Aorta (tissue), 5 donors: Measurements from ENCODE around the gene HES2. TPM values are rescaled to one million over a fixed set of nuclear protein-coding genes. Genes with fewer than 3 reads are reported as not detected.
"Not testable (repeated sequence)": the region's sequence is repeated elsewhere in the genome, so short reads cannot be mapped to it uniquely, and the experiment has no call there.

Experiments used
- ATAC-seq: fragments of 200-7000 bp; cut with Tn5 transposase; one replicate; pipeline ENCODE4 v1.9.1; 2022; ENCODE audit warnings: moderate library complexity; ENCODE audit not compliant: low FRiP score
- DNase-seq, 2 donors: peaks; one replicate each; pipeline ENCODE4 v3.0.0-alpha.2; 2020
- H3K27ac ChIP-seq, 2 donors: one replicate each; pipeline ENCODE4 v1.5.1; 2013; ENCODE audit warnings: low read length in 2 of 2, mild to moderate bottlenecking in 2 of 2, moderate library complexity in 2 of 2, control low read depth in 1 of 2, inconsistent platforms in 1 of 2, low read depth in 1 of 2
- H3K27me3 ChIP-seq, 2 donors: one replicate each; pipeline ENCODE4 v1.6.1; 2013; ENCODE audit warnings: control low read depth in 1 of 2, low read length in 1 of 2, mild to moderate bottlenecking in 1 of 2, moderate library complexity in 1 of 2; ENCODE audit not compliant: insufficient read depth in 2 of 2, control insufficient read depth in 1 of 2
- H3K36me3 ChIP-seq, 2 donors: one replicate each; pipeline ENCODE4 v1.6.1; 2013; ENCODE audit warnings: control low read depth in 1 of 2, low read length in 1 of 2, mild to moderate bottlenecking in 1 of 2; ENCODE audit not compliant: insufficient read depth in 2 of 2, control insufficient read depth in 1 of 2
- H3K4me1 ChIP-seq, 2 donors: one replicate each; pipeline ENCODE4 v1.6.1; 2013; ENCODE audit warnings: low read length in 2 of 2, control low read depth in 1 of 2, mild to moderate bottlenecking in 1 of 2, moderate library complexity in 1 of 2; ENCODE audit not compliant: insufficient read depth in 2 of 2, control insufficient read depth in 1 of 2
- H3K4me3 ChIP-seq, 2 donors: one replicate each; pipeline ENCODE4 v1.5.1; 2013; ENCODE audit warnings: low read length in 2 of 2, control low read depth in 1 of 2, mild to moderate bottlenecking in 1 of 2
- H3K9me3 ChIP-seq: one replicate; pipeline ENCODE4 v1.6.1; 2013; ENCODE audit warnings: mild to moderate bottlenecking, low read length; ENCODE audit not compliant: control insufficient read depth
- WGBS, 2 donors: extraction: QIAGEN DNeasy Blood & Tissue Kit; methylation state at CpG; one replicate each; pipeline ENCODE4 v1.1.7; 2013; 5-methylcytosine and 5-hydroxymethylcytosine counted together
- intact Hi-C, 2 donors: fragments of 100-400 bp; cut with DNase I; formaldehyde crosslinking; loops; one replicate each; pipeline versions ENCODE4 v1.14.2 to v1.15.0; 2022
- polyA plus RNA-seq, 2 donors: library from polyadenylated mRNA; stranded (reverse); fragments of 200-250 nt; gene quantifications; one replicate each; pipeline ENCODE4 v1.2.3, GENCODE V29; 2013
- total RNA-seq, 2 donors: library from RNA; stranded (reverse); fragmentation: NEBNext Ultra II Directional; extraction: Animal tissue kit (Norgen Biotek cat#: 25700); gene quantifications; one replicate each; pipeline ENCODE4 v1.2.1, GENCODE V29; 2021
- donor health status: healthy with polysubstance abuse.
- donor health status: Bipolar disorder and iron deficiency.
- donor health status: DM: no; HTN: no; CAD: no.
- donor health status: DM: no; HTN: no; CAD: no.
- donor health status: DM: yes; HTN: yes; CAD: no.

HES2 gene
- total and polyA plus RNA-seq, 4 donors: 0.49 to 1.4 TPM; not detected in 2

- H3K9me3 ChIP-seq, ATAC-seq, H3K4me3 ChIP-seq, DNase-seq, intact Hi-C loops, H3K4me1 ChIP-seq, H3K27me3 ChIP-seq, H3K36me3 ChIP-seq, H3K27ac ChIP-seq: not testable (repeated sequence)
- 33 to 39% methylated on average over 19 of the region's 19 CpGs for WGBS, 2 donors
These were observed 10.1 kb upstream of the HES2 start for GRCh38 chr1:6429660-6430411.

- H3K27ac ChIP-seq, DNase-seq, H3K4me3 ChIP-seq, H3K4me1 ChIP-seq, H3K9me3 ChIP-seq, intact Hi-C loops, H3K27me3 ChIP-seq, H3K36me3 ChIP-seq, ATAC-seq: not testable (repeated sequence)
- 83 to 89% methylated on average over 3 to 6 of the region's 6 CpGs for WGBS, 2 donors
These were observed 8.7 kb upstream of the HES2 start for GRCh38 chr1:6428453-6428852.

GRCh38 chr1:6427441-6428390 lies 8.0 kb upstream of the HES2 start:
- Histone ChIP-seq H3K36me3 (no peaks in the 10 kb centered on the region), H3K27me3 (peaks cover 0 to 2% of the 10 kb centered on the region in 2 donors), H3K4me3 (no peak overlapping the region), H3K4me1 (no peaks in the 10 kb centered on the region), H3K9me3 (no peaks in the 10 kb centered on the region), H3K27ac (no peak overlapping the region)
- WGBS, 2 donors: 85% methylated on average over 23 to 26 of the region's 26 CpGs
- DNase-seq: no peak
- intact Hi-C loops: no loop called here
- ATAC-seq: no peak

- no peak overlapping the region for H3K4me3 ChIP-seq
- ATAC-seq: no peak
- intact Hi-C loops: no loop called here
- no peak for DNase-seq
- H3K4me1 ChIP-seq: no peaks in the 10 kb centered on the region
- H3K36me3 ChIP-seq: no peaks in the 10 kb centered on the region
- no peaks in the 10 kb centered on the region for H3K9me3 ChIP-seq
- H3K27ac ChIP-seq: no peak overlapping the region
- H3K27me3 ChIP-seq: peaks cover 0 to 2% of the 10 kb centered on the region in 2 donors
- WGBS, 2 donors: 85 to 89% methylated on average over 10 of the region's 10 CpGs
These were observed 7.2 kb upstream of the HES2 start for GRCh38 chr1:6426972-6427350.

- no peaks in the 10 kb centered on the region for H3K36me3 ChIP-seq
- no peak overlapping the region for H3K4me3 ChIP-seq
- WGBS, 2 donors: 86 to 95% methylated on average over 9 of the region's 9 CpGs
- intact Hi-C loops: no loop called here
- DNase-seq (no peak), ATAC-seq (no peak)
- H3K27ac ChIP-seq: no peak overlapping the region
- peaks cover 0 to 2% of the 10 kb centered on the region in 2 donors for H3K27me3 ChIP-seq
- no peaks in the 10 kb centered on the region for H3K4me1 ChIP-seq
- no peaks in the 10 kb centered on the region for H3K9me3 ChIP-seq
These were observed 6.7 kb upstream of the HES2 start for GRCh38 chr1:6426277-6426971.

GRCh38 chr1:6425658-6426057 lies 5.9 kb upstream of the HES2 start:
- Histone ChIP-seq H3K4me3 (no peak overlapping the region), H3K36me3 (no peaks in the 10 kb centered on the region), H3K9me3 (no peaks in the 10 kb centered on the region), H3K27me3 (peaks cover 0 to 2% of the 10 kb centered on the region in 2 donors), H3K4me1 (no peaks in the 10 kb centered on the region), H3K27ac (no peak overlapping the region)
- DNase-seq (no peak), ATAC-seq (no peak)
- WGBS, 2 donors: 81 to 85% methylated on average over 6 of the region's 6 CpGs
- intact Hi-C loops: no loop called here

- H3K4me3 ChIP-seq: no peak within 1 kb of the TSS
- WGBS, 2 donors: 7 to 9% methylated on average over 57 to 99 of the region's 99 CpGs
These were observed 5.2 kb upstream of the HES2 start, which contains the start of gene ESPN for GRCh38 chr1:6424619-6425593. Gene ESPN, plus strand, starts transcription at chr1:6424776. Its CDS starts 180 bp downstream, at chr1:6424956.

More at GRCh38 chr1:6424619-6425593, 5.2 kb upstream of the HES2 start, which contains the start of gene ESPN:
- Histone ChIP-seq H3K4me1 (no peaks in the 10 kb centered on the region), H3K36me3 (no peaks in the 10 kb centered on the region), H3K27me3 (peaks cover 0 to 2% of the 10 kb centered on the region in 2 donors), H3K27ac (no peak within 1 kb of the TSS), H3K9me3 (no peaks in the 10 kb centered on the region)
- intact Hi-C loops: no loop called here
- ATAC-seq: no peak
- DNase-seq: no peak
